RWPE2 (cell line): ENCODE measurements around the gene SRPX2.

Experiments used
- ATAC-seq: fragments of 200-7000 bp; cut with Tn5 transposase; 3 replicates; pipeline ENCODE4 v1.9.1; 2021; ENCODE audit warnings: low read depth
- DNase-seq: peaks from one replicate; pipeline ENCODE4 v3.0.0-alpha.2; 2020; ENCODE audit warnings: low spot score
- H3K27ac ChIP-seq: fragments of 450-650 bp; 2 replicates; pipeline ENCODE4 v1.5.1; 2017; ENCODE audit warnings: mild to moderate bottlenecking; ENCODE audit not compliant: poor library complexity, severe bottlenecking
- H3K27me3 ChIP-seq: fragments of 250-450 bp; sonication (Bioruptor Pico); 2 replicates; pipeline ENCODE4 v1.5.1; 2021; ENCODE audit warnings: mild to moderate bottlenecking, moderate library complexity; ENCODE audit not compliant: insufficient read depth, poor library complexity, severe bottlenecking
- H3K36me3 ChIP-seq: fragments of 250-450 bp; sonication (Bioruptor Pico); 2 replicates; pipeline ENCODE4 v1.5.1; 2020; ENCODE audit warnings: low read depth, mild to moderate bottlenecking, moderate library complexity
- H3K4me1 ChIP-seq: fragments of 250-450 bp; sonication (Bioruptor Pico); 2 replicates; pipeline ENCODE4 v1.5.1; 2021; ENCODE audit warnings: mild to moderate bottlenecking, moderate library complexity; ENCODE audit not compliant: insufficient read depth, poor library complexity, severe bottlenecking
- H3K4me3 ChIP-seq: fragments of 250-450 bp; sonication (Bioruptor Pico); 2 replicates; pipeline ENCODE4 v1.5.1; 2021; ENCODE audit warnings: mild to moderate bottlenecking, moderate library complexity; ENCODE audit not compliant: severe bottlenecking
- H3K9me3 ChIP-seq: fragments of 250-450 bp; sonication (Bioruptor Pico); 2 replicates; pipeline ENCODE4 v1.5.1; 2021; ENCODE audit warnings: mild to moderate bottlenecking, moderate library complexity; ENCODE audit not compliant: severe bottlenecking
- CTCF ChIP-seq: fragments of 450-650 bp; IDR thresholded peaks from one replicate; pipeline ENCODE4 v1.5.1; 2017; ENCODE audit warnings: mild to moderate bottlenecking, moderate library complexity; ENCODE audit not compliant: poor library complexity, severe bottlenecking

The SRPX2 gene

GRCh38 chrX:100625985-100626491, 18.0 kb upstream of the SRPX2 start:
- Histone ChIP-seq H3K4me3 (no peak overlapping the region), H3K27me3 (no peaks in the 10 kb centered on the region), H3K27ac (no peak overlapping the region), H3K4me1 (no peaks in the 10 kb centered on the region), H3K36me3 (no peaks in the 10 kb centered on the region), H3K9me3 (no peaks in the 10 kb centered on the region)
- TF ChIP-seq CTCF: no peak
- DNase-seq: no peak
- no peak for ATAC-seq

GRCh38 chrX:100635040-100635439, 9.0 kb upstream of the SRPX2 start:
- H3K27ac ChIP-seq: no peak overlapping the region
- H3K27me3 ChIP-seq: no peaks in the 10 kb centered on the region
- no peaks in the 10 kb centered on the region for H3K36me3 ChIP-seq
- ATAC-seq (no peak), DNase-seq (no peak)
- no peak for TF ChIP-seq CTCF
- no peak overlapping the region for H3K4me3 ChIP-seq
- no peaks in the 10 kb centered on the region for H3K9me3 ChIP-seq
- no peaks in the 10 kb centered on the region for H3K4me1 ChIP-seq

- ATAC-seq (peak; percentile 51), DNase-seq (no peak)
- Histone ChIP-seq H3K27me3 (no peaks in the 10 kb centered on the region), H3K4me3 (peak overlapping the region; percentile 76), H3K36me3 (no peaks in the 10 kb centered on the region), H3K9me3 (no peaks in the 10 kb centered on the region), H3K4me1 (no peaks in the 10 kb centered on the region), H3K27ac (peak overlapping the region; percentile 14)
- no peak for TF ChIP-seq CTCF
Measured at GRCh38 chrX:100635989-100636320, 8.0 kb upstream of the SRPX2 start.

GRCh38 chrX:100636321-100636991, 7.5 kb upstream of the SRPX2 start, which contains the start of gene TSPAN6:
Gene TSPAN6 (minus strand): TSS chrX:100636806. CDS start chrX:100636694, 112 bp downstream.
- TF ChIP-seq CTCF: peak; percentile 63
- Histone ChIP-seq H3K9me3 (no peaks in the 10 kb centered on the region), H3K36me3 (no peaks in the 10 kb centered on the region), H3K27ac (peak within 1 kb of the TSS; percentile 14), H3K4me1 (peaks cover under 1% of the 10 kb centered on the region), H3K27me3 (no peaks in the 10 kb centered on the region), H3K4me3 (peak within 1 kb of the TSS; percentile 76)
- peak; percentile 66 for DNase-seq
- ATAC-seq: peak; percentile 99

- H3K36me3 ChIP-seq: no peaks in the 10 kb centered on the region
- ATAC-seq (no peak), DNase-seq (no peak)
- no peaks in the 10 kb centered on the region for H3K27me3 ChIP-seq
- peak overlapping the region; percentile 80 for H3K27ac ChIP-seq
- peaks cover 30% of the 10 kb centered on the region for H3K4me1 ChIP-seq
- H3K4me3 ChIP-seq: no peak overlapping the region
- H3K9me3 ChIP-seq: no peaks in the 10 kb centered on the region
- TF ChIP-seq CTCF: no peak
Measured at GRCh38 chrX:100642290-100642689, 1.7 kb upstream of the SRPX2 start.
